ENCODE results near the gene CLCN3. TPM values are rescaled to one million over a fixed set of nuclear protein-coding genes. Genes with fewer than 3 reads are reported as not detected.
A peak's percentile ranks its signal among the peaks of the same experiment; 100 is the strongest.
"Not testable (repeated sequence)": the region's sequence is repeated elsewhere in the genome, so short reads cannot be mapped to it uniquely, and the experiment has no call there.

CLCN3 gene
- total RNA-seq, 2 donors from 2014 or later: 38.7 to 42.5 TPM

DNA sequence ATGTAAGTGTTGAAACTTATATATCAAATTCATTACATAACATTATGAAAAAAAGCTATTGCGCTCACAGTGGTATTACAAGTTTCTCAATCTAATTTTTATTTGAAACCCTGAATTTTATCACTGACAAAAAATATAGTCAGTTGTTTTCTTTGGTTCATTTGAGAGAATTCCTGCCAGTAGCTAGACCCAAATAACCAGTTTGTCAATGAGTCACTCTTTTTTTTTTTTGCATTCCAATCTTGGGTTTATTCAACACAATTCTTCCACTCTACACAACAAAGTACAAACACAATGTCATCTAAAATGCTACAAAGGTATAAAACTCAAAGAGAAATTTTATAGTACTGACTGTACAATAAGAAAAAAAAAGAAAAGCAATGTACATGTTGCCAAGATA lies 124.2 kb downstream of the CLCN3 start:
- DNase-seq: no peak
- intact Hi-C loops (cut with DNase I): no loop called here
- no peak for ATAC-seq

DNA sequence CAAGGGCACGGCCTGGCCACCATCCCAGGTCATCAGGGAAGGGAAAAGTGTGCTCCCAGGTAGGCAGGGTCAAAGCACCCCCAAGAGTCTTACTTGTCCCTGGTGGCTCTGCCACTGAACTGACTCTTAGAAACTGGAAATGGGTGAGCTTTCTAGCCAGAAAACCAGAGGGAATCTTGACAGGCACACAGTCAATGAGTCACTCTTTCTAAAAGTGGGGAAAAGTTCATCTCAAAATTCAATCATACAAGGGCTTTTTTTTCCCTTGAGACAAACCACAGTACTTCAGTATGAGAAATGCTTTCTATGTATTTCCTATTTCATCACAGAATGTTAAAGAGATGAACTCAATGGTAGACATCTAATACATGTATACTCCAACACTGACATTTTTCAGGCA lies 124.9 kb downstream of the CLCN3 start:
- intact Hi-C loops (cut with DNase I): no loop called here
- DNase-seq: no peak
- ATAC-seq: peak in 1 of 2 donors; percentile 49

DNA sequence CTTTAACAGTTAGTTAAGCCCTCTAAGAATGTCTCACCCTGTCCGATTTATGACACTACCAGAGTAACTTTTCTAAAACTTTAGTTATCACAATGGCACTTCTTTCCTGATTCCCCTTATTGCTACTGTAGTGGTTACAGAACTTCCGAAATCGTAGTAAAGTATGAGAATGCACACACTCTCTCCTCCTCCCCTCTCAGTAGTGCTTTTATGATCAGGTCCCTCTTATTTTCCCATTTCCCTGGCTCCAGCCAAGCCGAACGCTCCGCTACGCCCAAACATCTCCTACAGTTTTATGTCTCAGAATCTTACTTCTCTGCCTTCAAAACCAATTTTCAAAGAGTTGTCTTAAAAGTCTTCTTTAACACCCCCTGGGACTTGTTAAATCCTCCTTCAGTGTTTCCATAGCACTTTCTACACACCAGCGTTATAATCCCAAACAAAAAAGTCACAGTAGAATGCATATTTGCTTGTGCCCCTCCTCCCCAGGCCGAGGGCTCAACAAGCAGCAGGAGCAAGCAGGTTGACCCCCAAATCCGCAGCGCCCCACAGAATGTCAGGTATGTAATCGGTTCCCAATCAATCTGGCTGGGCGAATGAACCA lies 136.7 kb downstream of the CLCN3 start:
- DNase-seq (peak; percentile 30), ATAC-seq (peak; percentile 5 to 11)
- intact Hi-C loops (cut with DNase I): loop anchor here in 1 of 2 donors (10.0 kb wide), 1 partner anchor 142 kb away; the partner anchor contains the start of gene NEK1

DNA sequence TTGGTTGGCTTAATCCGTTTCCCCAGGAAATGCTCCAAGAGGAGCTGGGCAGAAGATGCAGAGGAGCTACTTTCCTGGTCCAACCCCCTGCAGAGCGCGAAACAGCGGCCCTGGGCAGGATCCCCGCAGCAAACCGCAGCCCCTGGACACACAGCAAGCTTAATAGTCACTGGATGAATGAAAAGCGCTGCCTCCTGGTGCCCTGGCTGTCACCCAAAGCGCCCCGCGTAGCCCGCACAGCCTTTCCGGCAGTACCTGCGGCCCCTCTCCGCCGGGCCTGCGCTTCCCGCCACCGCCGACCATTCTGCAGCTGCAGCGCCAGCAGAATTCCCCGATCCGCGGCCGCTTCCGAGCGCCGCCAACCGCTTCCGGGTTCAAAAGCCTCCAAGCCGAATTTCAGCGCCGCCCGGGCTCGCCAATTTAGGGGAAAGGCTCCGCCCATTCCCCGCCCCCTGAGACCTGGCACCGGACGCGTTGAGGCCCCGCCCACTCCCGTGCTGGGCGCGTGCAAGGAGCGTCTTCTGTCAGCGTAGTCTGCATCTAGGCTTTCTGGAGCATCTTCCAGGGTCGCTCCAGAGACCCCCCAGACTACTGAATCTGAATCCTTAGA lies 137.3 kb downstream of the CLCN3 start, which contains the start of gene HPF1:
Gene HPF1 (minus strand): TSS at position 370 of the 610 bp plus-strand sequence. CDS start 67 bp downstream, at position 303.
- intact Hi-C loops (cut with DNase I): loop anchor here in 1 of 2 donors (10.0 kb wide), 1 partner anchor 143 kb away; the partner anchor contains the start of gene NEK1
- DNase-seq (peak; percentile 95), ATAC-seq (peak; percentile 98 to 99)

DNA sequence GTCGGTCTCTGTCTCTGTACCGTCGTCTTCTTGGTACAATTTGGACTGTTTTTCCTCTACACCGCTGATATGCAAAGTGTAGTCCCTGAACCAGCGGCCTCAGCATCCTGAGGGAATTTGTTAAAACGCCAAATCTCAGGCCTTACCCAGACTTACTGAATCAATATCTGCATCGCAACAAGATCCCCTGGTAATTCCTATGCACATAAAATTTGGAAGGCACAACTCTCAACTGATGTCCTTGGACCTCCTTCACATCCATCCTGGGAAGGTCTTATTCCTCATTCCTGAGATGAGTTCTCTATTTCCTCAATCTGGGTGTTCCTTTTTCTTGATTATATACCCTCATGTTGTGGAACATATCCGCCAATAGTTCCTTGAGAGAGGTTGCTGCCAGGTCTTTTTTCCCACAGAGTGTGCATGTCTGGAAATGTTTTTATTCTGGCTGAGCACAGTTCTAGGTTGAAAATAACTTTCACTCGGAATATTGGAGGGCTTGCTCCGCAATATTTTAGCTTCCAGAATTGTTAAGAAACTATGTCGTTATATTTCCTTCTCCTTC lies 138.1 kb downstream of the CLCN3 start:
- intact Hi-C loops (cut with DNase I): loop anchor here in 1 of 2 donors (10.0 kb wide), 1 partner anchor 144 kb away; the partner anchor contains the start of gene NEK1

DNA sequence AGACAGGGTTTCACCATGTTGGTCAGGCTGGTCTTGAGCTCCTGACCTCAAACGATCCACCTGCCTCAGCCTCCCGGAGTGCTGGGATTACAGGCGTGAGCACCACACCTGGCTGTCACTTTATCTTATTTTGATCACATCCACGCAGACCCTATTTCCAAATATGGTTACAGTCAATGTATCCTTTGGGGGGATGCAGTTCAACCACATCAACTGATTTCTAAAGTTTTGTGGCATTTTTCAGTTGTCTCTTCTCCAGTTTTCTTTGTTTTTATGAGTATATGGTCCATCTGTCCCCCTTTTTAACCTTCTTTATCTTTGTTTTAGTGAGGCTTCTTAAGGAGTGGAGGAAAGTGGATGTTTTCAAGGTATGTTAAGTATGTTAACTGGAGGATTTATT lies 141.5 kb downstream of the CLCN3 start:
- ATAC-seq (no peak), DNase-seq (no peak)
- intact Hi-C loops (cut with DNase I): no loop called here

More for the DNA sequence above, 138.1 kb downstream of the CLCN3 start:
- no peak for DNase-seq
- ATAC-seq: peak in 1 of 2 donors; percentile 2

DNA sequence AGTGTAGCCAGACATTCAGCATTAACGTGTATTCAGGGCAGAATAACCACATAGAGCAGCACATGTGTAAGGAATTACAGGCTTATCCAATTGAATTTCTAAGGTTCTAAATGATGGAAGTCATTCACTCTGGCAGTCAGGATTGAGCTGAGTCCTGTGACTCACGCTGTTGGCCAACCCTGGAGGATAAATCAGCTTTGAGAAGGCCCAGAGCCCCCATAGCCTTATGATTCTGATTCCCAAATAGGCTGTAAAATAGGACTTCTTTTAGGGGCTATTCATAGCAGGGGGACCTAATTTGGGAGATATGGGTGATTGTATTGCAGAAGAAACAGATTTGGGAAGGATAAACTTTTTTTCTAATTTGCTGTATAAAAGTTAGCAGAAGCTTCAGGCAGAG lies 145.5 kb downstream of the CLCN3 start:
- DNase-seq (no peak), ATAC-seq (no peak)
- intact Hi-C loops (cut with DNase I): no loop called here

DNA sequence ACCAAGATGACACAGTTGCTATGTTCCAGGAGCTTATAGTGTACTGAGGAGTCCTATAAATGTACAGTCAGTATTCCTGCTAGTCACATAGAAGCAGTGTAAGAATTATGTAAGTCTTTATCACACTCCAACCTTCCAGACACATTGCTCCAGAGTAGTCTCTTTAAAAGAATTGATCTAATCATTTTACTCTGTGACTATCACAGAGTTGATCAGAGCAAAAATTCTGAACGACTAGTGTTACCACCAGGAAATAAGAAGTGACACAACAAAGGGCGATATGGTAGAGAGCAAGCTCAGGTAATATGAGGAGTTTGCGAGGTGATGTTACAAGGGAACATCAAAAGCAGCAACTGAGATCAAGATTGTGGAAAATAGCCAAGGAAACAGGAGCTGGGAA lies 146.4 kb downstream of the CLCN3 start:
- ATAC-seq: no peak
- intact Hi-C loops (cut with DNase I): no loop called here
- no peak for DNase-seq

DNA sequence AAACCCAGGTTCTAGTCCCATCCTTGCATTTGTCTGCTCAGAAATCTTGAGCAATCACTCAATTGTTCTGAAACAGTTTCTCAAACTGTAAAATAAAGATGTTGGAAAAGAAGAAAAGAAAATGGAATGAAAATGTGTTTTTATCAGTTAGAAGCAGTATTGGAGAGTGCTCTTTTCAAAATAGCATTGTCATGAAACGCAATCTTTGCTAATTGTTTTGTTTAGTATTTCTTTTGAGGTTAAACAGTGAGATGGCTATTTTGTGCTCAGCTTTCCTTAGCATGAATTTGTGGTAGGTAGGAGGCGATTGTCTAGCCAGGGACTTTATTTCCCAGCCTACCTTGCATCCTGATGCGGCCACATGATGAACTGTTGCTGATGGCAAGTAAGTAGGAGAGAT lies 148.0 kb downstream of the CLCN3 start:
- intact Hi-C loops (cut with DNase I): no loop called here

DNA sequence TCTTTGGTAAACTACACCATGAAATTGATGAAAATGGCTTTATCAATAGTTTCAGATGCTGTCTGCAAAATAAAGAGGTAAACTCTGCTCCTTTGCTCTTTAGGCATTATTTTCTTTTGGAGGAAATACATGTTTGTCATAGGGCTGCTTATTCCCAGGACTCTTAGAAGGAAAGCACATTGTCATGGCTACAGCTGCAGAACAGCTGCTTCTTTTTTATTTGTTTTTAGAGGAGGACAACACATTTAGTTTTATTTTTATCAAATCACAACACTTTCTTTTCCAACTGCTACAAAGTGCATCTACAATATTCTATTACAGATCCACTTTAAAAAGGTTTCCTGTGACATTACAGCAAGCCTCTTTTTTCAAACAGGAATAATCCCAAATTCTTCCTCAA lies 150.0 kb downstream of the CLCN3 start:
- intact Hi-C loops (cut with DNase I): no loop called here
- DNase-seq: no peak
- no peak for ATAC-seq

More for the DNA sequence above, 148.0 kb downstream of the CLCN3 start:
- ATAC-seq (no peak), DNase-seq (no peak)

DNA sequence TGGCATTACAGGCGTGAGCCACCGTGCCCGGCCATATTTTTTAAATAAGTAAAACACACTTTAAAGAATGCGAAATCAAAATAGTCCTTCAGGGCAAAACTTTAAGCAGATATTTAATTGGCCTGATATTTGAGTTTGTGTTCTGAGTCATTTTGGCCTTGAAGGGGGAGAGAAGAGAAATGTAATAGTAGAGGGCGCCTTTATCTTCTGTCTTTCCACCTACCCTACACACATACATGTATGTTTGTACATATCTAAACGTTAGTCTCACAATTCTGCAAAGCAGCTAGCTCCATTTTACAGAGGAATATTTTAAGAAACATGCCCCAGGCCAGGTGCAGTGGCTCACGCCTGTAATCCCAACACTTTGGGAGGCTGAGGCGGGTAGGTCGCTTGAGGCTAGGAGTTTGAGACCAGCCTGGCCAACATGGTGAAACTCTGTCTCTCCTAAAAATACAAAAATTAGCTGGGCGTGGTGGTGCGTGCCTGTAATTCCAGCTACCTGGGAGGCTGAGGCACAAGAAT lies 151.2 kb downstream of the CLCN3 start:
- ATAC-seq; DNase-seq; intact Hi-C loops (cut with DNase I): not testable (repeated sequence)

Other genes with a start within 250 kb of the CLCN3 start
- 10 to 100 TPM; 12.4 to 13.3 TPM for gene NEK1, start 8.0 kb upstream of the CLCN3 start, total RNA-seq
- gene HPF1, start 137.4 kb downstream of the CLCN3 start, total RNA-seq: 10 to 100 TPM; 16.9 to 22.6 TPM

Measured in left cardiac atrium (tissue), 4 donors.